Activated naive CD4-positive, alpha-beta T cell treated with anti-CD3 and anti-CD28 coated beads, Interleukin-2, amount 10 ng/mL, durations not matched to agents 7 days and 5 days (primary cell): ENCODE measurements around the gene TGFBR3.
A peak's percentile ranks its signal among the peaks of the same experiment; 100 is the strongest.
"Not testable (repeated sequence)": the region's sequence is repeated elsewhere in the genome, so short reads cannot be mapped to it uniquely, and the experiment has no call there.

Experiments used
- CTCF ChIA-PET: fragments of 350-600 bp; sonication (Branson Sonifier 250); formaldehyde crosslinking; loops from one replicate; lab custom pipeline; 2021; ENCODE audit warnings: antibody characterized with exemption; lab: Charles Lee
- DNase-seq: peaks from one replicate; pipeline ENCODE4 v3.0.0-alpha.2; 2020
- H3K27ac Mint-ChIP-seq: one replicate; pipeline ENCODE4 v1.8.0; 2021; ENCODE audit warnings: mild to moderate bottlenecking, moderate library complexity, mixed read lengths
- H3K27me3 Mint-ChIP-seq: one replicate; pipeline ENCODE4 v1.8.0; 2021; ENCODE audit warnings: mild to moderate bottlenecking, mixed read lengths
- H3K36me3 Mint-ChIP-seq: one replicate; pipeline ENCODE4 v1.8.0; 2021; ENCODE audit warnings: mixed read lengths
- H3K4me1 Mint-ChIP-seq: one replicate; pipeline ENCODE4 v1.8.0; 2021; ENCODE audit warnings: mixed read lengths
- H3K4me3 Mint-ChIP-seq: one replicate; pipeline ENCODE4 v1.8.0; 2021; ENCODE audit warnings: mild to moderate bottlenecking, moderate library complexity, mixed read lengths
- H3K9me3 Mint-ChIP-seq: one replicate; pipeline ENCODE4 v1.8.0; 2021; ENCODE audit warnings: mixed read lengths

Gene TGFBR3

DNA sequence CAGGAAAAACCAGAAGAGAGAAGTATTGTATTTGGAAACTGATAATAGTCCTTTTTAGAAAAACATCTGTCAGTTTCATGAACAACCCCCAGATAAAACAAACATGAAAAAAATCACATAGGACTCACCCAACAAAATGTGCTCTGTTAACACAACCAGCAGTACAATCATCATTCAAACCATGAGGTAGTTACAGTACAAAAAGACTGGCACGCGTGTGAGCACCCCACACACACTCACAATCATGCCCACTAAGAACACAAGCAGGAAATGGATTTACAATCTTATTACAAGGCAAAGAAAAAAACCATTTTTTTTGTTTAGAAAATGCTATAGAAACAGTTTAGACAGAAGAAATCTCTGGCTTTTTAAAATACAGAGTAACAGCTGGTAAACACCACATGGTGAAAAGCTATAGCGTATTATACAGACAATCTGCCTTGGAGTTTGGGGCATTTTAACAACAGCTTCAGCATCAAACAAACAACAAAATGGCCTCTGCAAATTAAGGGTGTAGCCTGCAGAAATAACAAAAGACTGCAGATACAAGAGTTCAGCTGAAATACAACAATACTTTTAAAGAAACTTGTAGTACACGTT, 205.3 kb downstream of the TGFBR3 start:
- Mint-ChIP-seq H3K36me3 (peaks cover 31% of the 10 kb centered on the region), H3K4me3 (no peak overlapping the region), H3K27me3 (no peaks in the 10 kb centered on the region), H3K4me1 (peaks cover 32% of the 10 kb centered on the region), H3K9me3 (peaks cover 2% of the 10 kb centered on the region), H3K27ac (no peak overlapping the region)
- CTCF ChIA-PET, result interaction anchor here (0.9 kb wide), 1 partner anchor 17 kb away, joined by 3 read pairs; no protein-coding TSS in a partner anchor
- no peak for DNase-seq

DNA sequence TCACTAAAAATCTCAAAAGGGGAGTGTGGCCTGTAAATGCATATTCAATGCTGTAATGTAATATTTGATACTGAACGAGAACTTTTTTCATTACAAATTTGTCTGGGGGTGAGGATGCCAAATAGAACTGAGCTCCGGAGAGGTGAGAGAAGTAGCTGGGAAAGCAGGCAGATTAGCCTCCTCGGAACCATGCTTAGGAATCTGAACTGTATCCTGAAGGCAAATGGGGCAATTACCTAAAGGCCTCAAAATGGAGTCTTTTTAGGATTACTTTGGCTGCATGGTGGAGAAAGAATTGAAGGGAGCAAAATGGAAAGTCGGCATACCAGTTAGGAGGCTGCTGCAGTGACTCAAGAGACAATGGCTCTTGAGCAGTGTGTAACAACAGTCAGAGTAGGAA, 206.5 kb downstream of the TGFBR3 start:
- no peak overlapping the region for H3K4me3 Mint-ChIP-seq
- H3K9me3 Mint-ChIP-seq, result no peaks in the 10 kb centered on the region
- H3K36me3 Mint-ChIP-seq, result peaks cover 21% of the 10 kb centered on the region
- CTCF ChIA-PET, result no interaction called here
- no peak for DNase-seq
- no peak overlapping the region for H3K27ac Mint-ChIP-seq
- H3K4me1 Mint-ChIP-seq, result peaks cover 20% of the 10 kb centered on the region
- no peaks in the 10 kb centered on the region for H3K27me3 Mint-ChIP-seq

- H3K4me1 Mint-ChIP-seq, result peaks cover 26% of the 10 kb centered on the region
- no peak for DNase-seq
- H3K27ac Mint-ChIP-seq, result no peak overlapping the region
- H3K27me3 Mint-ChIP-seq, result no peaks in the 10 kb centered on the region
- H3K36me3 Mint-ChIP-seq, result peaks cover 8% of the 10 kb centered on the region
- H3K4me3 Mint-ChIP-seq, result no peak overlapping the region
- CTCF ChIA-PET, result no interaction called here
- H3K9me3 Mint-ChIP-seq, result no peaks in the 10 kb centered on the region
These were observed 209.9 kb downstream of the TGFBR3 start for GRCh38 chr1:91676030-91676429.

DNA sequence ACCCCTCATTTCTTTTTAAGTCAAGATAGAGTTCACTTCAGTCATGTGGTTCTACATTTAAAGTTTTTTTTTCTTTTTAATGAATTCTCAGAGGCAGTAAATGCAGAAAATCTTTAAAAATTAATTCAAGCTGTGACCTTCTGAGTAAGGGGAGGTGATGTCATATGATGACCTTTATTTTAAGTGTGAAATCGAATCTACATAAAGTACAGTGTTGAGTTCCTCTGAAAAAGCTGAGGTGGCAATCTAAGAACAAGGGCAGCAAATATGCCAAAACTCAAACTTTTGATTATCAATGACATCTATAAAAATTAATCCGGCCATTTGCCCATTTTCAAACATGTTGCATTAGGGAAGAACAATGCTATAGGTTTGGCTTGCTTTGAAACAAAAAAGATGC, 211.8 kb downstream of the TGFBR3 start:
- no peak for DNase-seq
- no peaks in the 10 kb centered on the region for H3K27me3 Mint-ChIP-seq
- peaks cover 3% of the 10 kb centered on the region for H3K9me3 Mint-ChIP-seq
- H3K27ac Mint-ChIP-seq, result no peak overlapping the region
- peaks cover 7% of the 10 kb centered on the region for H3K36me3 Mint-ChIP-seq
- H3K4me3 Mint-ChIP-seq, result no peak overlapping the region
- peaks cover 26% of the 10 kb centered on the region for H3K4me1 Mint-ChIP-seq
- CTCF ChIA-PET, result no interaction called here

DNA sequence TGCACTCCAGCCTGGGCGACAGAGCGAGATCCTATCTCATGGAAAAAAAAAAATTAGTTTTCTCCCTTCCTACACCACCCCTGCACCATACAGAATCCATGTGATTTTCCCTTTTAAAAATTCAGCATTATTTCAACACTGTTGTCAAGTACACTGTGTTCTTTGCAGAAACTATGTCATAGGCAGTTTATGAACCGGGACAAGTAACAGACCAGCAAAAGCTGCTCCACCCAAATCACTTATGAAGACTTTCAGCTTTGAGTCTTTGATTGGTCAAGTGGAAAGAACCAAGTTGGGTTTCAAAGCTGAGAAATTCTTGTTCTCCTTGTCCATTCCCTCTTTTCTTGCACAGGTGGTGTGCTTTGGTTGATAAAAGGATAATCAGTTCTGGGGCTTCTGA, 212.3 kb downstream of the TGFBR3 start:
- Mint-ChIP-seq H3K27ac (no peak overlapping the region), H3K4me1 (peaks cover 26% of the 10 kb centered on the region), H3K4me3 (no peak overlapping the region), H3K27me3 (no peaks in the 10 kb centered on the region), H3K36me3 (peaks cover 7% of the 10 kb centered on the region), H3K9me3 (peaks cover 3% of the 10 kb centered on the region)
- CTCF ChIA-PET, result interaction anchor here (1.2 kb wide), 1 partner anchor 11 kb away, joined by 3 read pairs; no protein-coding TSS in a partner anchor
- no peak for DNase-seq

- H3K27me3 Mint-ChIP-seq, result no peaks in the 10 kb centered on the region
- peaks cover 7% of the 10 kb centered on the region for H3K36me3 Mint-ChIP-seq
- H3K9me3 Mint-ChIP-seq, result peaks cover 3% of the 10 kb centered on the region
- peaks cover 26% of the 10 kb centered on the region for H3K4me1 Mint-ChIP-seq
- no peak for DNase-seq
- H3K4me3 Mint-ChIP-seq, result no peak overlapping the region
- CTCF ChIA-PET, result interaction anchor here (1.2 kb wide), 1 partner anchor 12 kb away, joined by 3 read pairs; no protein-coding TSS in a partner anchor
- H3K27ac Mint-ChIP-seq, result peak overlapping the region; percentile 20
These were observed 213.3 kb downstream of the TGFBR3 start for GRCh38 chr1:91672601-91673161.

GRCh38 chr1:91670781-91671180, 215.2 kb downstream of the TGFBR3 start:
- Mint-ChIP-seq H3K9me3 (peaks cover 3% of the 10 kb centered on the region), H3K27me3 (no peaks in the 10 kb centered on the region), H3K27ac (no peak overlapping the region), H3K4me1 (peaks cover 26% of the 10 kb centered on the region), H3K36me3 (peaks cover 7% of the 10 kb centered on the region), H3K4me3 (no peak overlapping the region)
- DNase-seq, result no peak
- CTCF ChIA-PET, result no interaction called here

DNA sequence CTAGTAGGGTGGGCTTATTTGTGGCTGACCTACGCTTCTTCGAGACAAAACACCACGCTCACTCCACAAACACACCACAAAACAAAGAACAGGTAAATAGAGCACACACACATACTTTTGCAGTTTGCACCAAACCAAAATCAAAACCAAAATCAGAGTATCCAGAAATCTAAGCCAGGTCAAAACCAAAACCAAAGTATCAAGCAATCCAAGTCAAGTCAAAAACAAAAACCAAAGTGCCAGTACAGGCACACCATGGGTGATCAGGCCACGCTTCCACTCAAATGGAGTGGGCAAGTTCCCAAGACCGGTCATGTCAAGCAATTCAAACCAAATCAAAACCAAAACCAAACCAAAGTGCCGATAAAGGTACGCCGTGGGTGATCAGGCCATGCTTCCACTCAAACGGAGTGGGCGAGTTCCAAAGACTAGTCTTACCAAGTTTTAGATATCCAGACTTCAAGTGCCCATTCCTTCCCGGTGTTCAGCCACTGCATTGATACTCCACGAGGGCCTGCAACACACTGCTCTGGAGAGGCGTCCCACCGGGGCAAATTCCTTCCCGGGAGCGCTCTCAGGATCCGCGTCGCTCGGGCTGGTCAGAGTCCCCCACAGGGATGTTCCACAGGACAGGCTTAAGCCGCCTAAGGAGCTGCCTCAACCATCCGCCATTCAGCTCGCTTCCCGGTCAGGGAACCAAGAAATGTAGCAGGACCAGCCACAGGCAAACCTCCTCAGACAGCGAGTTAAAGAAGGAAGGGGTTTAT, 216.2 kb downstream of the TGFBR3 start:
- Mint-ChIP-seq H3K27me3 (no peaks in the 10 kb centered on the region), H3K4me1 (peaks cover 26% of the 10 kb centered on the region), H3K9me3 (peaks cover 3% of the 10 kb centered on the region), H3K36me3 (peaks cover 7% of the 10 kb centered on the region), H3K4me3 (no peak overlapping the region), H3K27ac (no peak overlapping the region)
- no peak for DNase-seq
- CTCF ChIA-PET, result no interaction called here

- DNase-seq, H3K4me1 Mint-ChIP-seq, H3K27me3 Mint-ChIP-seq, H3K36me3 Mint-ChIP-seq, H3K27ac Mint-ChIP-seq, H3K9me3 Mint-ChIP-seq, CTCF ChIA-PET, H3K4me3 Mint-ChIP-seq: not testable (repeated sequence)
These were observed 219.3 kb downstream of the TGFBR3 start for GRCh38 chr1:91666651-91667050.

DNA sequence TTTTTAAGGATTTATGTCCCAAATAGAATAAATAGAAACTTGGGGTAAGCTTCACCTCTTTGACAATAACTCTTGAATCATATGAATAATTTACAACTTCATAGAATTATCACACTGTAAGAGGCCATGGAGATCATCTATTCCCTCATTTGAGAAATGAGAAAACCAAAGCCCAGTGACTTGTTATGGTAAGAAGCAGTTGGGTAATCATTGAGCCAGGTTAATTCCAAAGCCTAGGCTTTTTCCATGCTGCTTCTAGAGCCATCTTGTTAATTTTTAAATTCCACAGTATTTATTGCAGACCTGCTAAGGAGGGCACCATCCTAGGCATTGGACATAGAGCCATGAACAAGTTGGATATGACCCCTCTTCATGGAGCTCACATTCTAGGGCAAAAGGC, 224.8 kb downstream of the TGFBR3 start:
- Mint-ChIP-seq H3K4me3 (no peak overlapping the region), H3K27ac (no peak overlapping the region), H3K9me3 (peaks cover 15% of the 10 kb centered on the region), H3K36me3 (peaks cover 5% of the 10 kb centered on the region), H3K27me3 (no peaks in the 10 kb centered on the region), H3K4me1 (no peaks in the 10 kb centered on the region)
- DNase-seq, result no peak
- CTCF ChIA-PET, result no interaction called here

DNA sequence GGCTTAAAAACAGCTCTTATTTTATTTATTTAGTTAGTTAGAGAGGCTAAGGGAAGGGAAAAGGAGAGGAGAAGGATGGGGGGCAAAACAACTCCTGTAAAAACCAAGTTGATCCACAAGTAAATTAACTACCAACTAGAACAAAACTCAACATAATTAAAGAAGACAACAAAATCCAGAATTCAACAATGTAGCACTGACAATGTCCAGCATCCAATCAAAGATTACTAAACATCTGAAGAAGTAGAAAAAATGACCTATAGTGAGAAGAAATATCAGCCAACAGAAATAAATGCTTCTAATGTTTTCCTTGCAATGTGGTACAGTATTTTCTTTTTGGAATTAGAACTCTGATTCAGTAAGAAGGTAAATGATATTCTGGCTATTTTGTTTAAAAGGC, 225.2 kb downstream of the TGFBR3 start:
- no peak overlapping the region for H3K4me3 Mint-ChIP-seq
- H3K9me3 Mint-ChIP-seq, result peaks cover 15% of the 10 kb centered on the region
- no peaks in the 10 kb centered on the region for H3K27me3 Mint-ChIP-seq
- no peaks in the 10 kb centered on the region for H3K4me1 Mint-ChIP-seq
- CTCF ChIA-PET, result no interaction called here
- no peak overlapping the region for H3K27ac Mint-ChIP-seq
- peaks cover 5% of the 10 kb centered on the region for H3K36me3 Mint-ChIP-seq
- no peak for DNase-seq

- Mint-ChIP-seq H3K27me3 (no peaks in the 10 kb centered on the region), H3K4me3 (no peak overlapping the region), H3K27ac (no peak overlapping the region), H3K9me3 (peaks cover 11% of the 10 kb centered on the region), H3K4me1 (no peaks in the 10 kb centered on the region), H3K36me3 (peaks cover 4% of the 10 kb centered on the region)
- CTCF ChIA-PET, result no interaction called here
- no peak for DNase-seq
These were observed 230.0 kb downstream of the TGFBR3 start for GRCh38 chr1:91655912-91656449.

DNA sequence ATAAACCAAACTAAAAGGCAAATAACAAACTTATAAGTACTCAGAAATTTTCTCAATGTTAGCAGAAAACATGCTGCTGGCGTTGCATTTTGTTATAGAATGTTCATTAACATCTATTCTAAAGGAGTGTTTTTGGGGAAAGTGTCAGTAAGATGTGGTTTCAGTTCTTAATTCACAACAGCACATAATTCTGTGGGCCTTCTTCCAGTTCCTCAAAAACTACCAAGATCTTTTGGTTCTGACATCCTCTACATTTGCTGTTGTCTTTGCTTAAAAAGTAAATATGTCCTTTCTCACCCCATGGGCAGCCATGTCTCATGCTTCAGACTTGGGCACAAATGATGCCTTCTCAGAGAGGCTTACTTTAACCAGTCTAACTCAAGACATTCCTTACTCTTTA, 232.8 kb downstream of the TGFBR3 start:
- CTCF ChIA-PET, result no interaction called here
- Mint-ChIP-seq H3K9me3 (no peaks in the 10 kb centered on the region), H3K36me3 (peaks cover 1% of the 10 kb centered on the region), H3K4me1 (no peaks in the 10 kb centered on the region), H3K4me3 (no peak overlapping the region), H3K27ac (no peak overlapping the region), H3K27me3 (no peaks in the 10 kb centered on the region)
- no peak for DNase-seq

DNA sequence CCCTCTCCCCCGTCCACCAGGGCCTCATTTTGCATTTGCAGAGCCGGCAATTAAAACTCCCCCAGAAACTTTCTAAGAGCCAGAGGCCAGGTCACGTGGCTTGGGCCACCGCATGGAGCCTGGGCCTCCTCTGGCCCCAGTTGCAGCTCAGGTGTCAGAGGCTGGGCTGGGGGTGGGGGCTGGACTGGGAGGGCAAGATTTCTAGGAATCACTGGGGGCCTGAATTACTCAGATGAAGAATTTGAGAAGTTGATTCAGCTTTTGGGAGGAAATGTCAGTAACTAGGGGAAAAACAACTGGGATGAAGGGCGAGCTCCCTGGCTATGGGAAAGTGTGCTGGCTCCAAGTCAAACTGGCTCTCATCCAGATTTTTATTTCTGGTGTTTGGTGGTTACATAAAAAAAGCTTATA, 234.3 kb downstream of the TGFBR3 start:
- peaks cover 1% of the 10 kb centered on the region for H3K36me3 Mint-ChIP-seq
- CTCF ChIA-PET, result no interaction called here
- H3K4me1 Mint-ChIP-seq, result peaks cover 14% of the 10 kb centered on the region
- no peak overlapping the region for H3K4me3 Mint-ChIP-seq
- DNase-seq, result no peak
- no peaks in the 10 kb centered on the region for H3K9me3 Mint-ChIP-seq
- no peaks in the 10 kb centered on the region for H3K27me3 Mint-ChIP-seq
- no peak overlapping the region for H3K27ac Mint-ChIP-seq
